GM12878 (cell line): ENCODE results near the gene TMEM150C. TPM values are rescaled to one million over a fixed set of nuclear protein-coding genes. Genes with fewer than 3 reads are reported as not detected.

Experiments used
- ATAC-seq: fragments of 200-7000 bp; cut with Tn5 transposase; 3 replicates; pipeline ENCODE4 v1.9.1; 2020; ENCODE audit warnings: mild to moderate bottlenecking, moderate library complexity
- BruUV-seq: library from RNA; stranded (reverse); fragments of 400-500 nt; replicated peaks from 2 replicates; lab custom pipeline; 2021; lab: Mats Ljungman, UMichigan
- CTCF ChIA-PET: fragments of 300-600 bp; sonication (Branson Sonifier 250); formaldehyde crosslinking; extraction: SDS; loops from one replicate; lab custom pipeline; 2021; ENCODE audit warnings: inconsistent platforms; lab: Yijun Ruan, JAX
- POLR2A ChIA-PET: fragments of 350-600 bp; formaldehyde crosslinking; extraction: SDS; loops from one replicate; lab custom pipeline; 2021; ENCODE audit warnings: inconsistent platforms; lab: Charles Lee
- RAD21 ChIA-PET: fragments of 300-600 bp; sonication (Branson Sonifier 250); formaldehyde crosslinking; loops from one replicate; lab custom pipeline; 2023; ENCODE audit warnings: antibody characterized with exemption; ENCODE audit not compliant: unreplicated experiment; lab: Charles Lee
- SMC1A ChIA-PET: fragments of 300-600 bp; sonication (Branson Sonifier 250); formaldehyde crosslinking; loops from one replicate; lab custom pipeline; 2023; ENCODE audit not compliant: unreplicated experiment, uncharacterized antibody; lab: Charles Lee
- DNase-seq: peaks from one replicate; pipeline ENCODE4 v3.0.0-alpha.2; 2011; ENCODE audit warnings: low read depth, low spot score
- FAIRE-seq: peaks from 3 replicates; lab custom pipeline; 2011; peaks lifted over from hg19 to GRCh38; lab: Jason Lieb, UNC
- H2AFZ ChIP-seq: 2 replicates; pipeline ENCODE4 v1.6.0; 2011; ENCODE audit warnings: low read depth, low read length, control low read depth; ENCODE audit not compliant: control insufficient read depth
- H3K27ac ChIP-seq: 2 replicates; pipeline ENCODE4 v1.5.1; 2011; ENCODE audit warnings: control low read depth; ENCODE audit not compliant: control insufficient read depth, insufficient read depth
- H3K27me3 ChIP-seq, 2 experiments: replicated peaks in 1 of 2; 2 replicates each; pipeline versions ENCODE4 v1.6.0 to v1.6.1; 2011; ENCODE audit warnings: low read length in 1 of 2; ENCODE audit not compliant: control insufficient read depth in 2 of 2, insufficient read depth in 2 of 2
- H3K36me3 ChIP-seq, 2 experiments: 2 replicates each; pipeline ENCODE4 v1.5.1; 2011; ENCODE audit warnings: low read length in 1 of 2; ENCODE audit not compliant: control insufficient read depth in 2 of 2, insufficient read depth in 2 of 2
- H3K4me1 ChIP-seq: 2 replicates; pipeline ENCODE4 v1.6.1; 2011; ENCODE audit warnings: mild to moderate bottlenecking, low read length, moderate library complexity, mixed read lengths; ENCODE audit not compliant: control insufficient read depth, insufficient read depth
- H3K4me2 ChIP-seq: 2 replicates; pipeline ENCODE4 v1.6.0; 2011; ENCODE audit warnings: control low read depth; ENCODE audit not compliant: control insufficient read depth, insufficient read depth
- H3K4me3 ChIP-seq: fragments of 200-600 bp; sonication (generic); 2 replicates; pipeline ENCODE4 v1.5.1; 2016
- H3K79me2 ChIP-seq: 2 replicates; pipeline ENCODE4 v1.6.0; 2011; ENCODE audit warnings: low read length; ENCODE audit not compliant: control insufficient read depth, insufficient read depth
- H3K9ac ChIP-seq: 2 replicates; pipeline ENCODE4 v1.8.0; 2011; ENCODE audit warnings: low read length, control low read depth, mixed read lengths; ENCODE audit not compliant: control insufficient read depth, insufficient read depth
- H3K9me3 ChIP-seq: replicated peaks from 3 replicates; pipeline ENCODE4 v1.5.1; 2011; ENCODE audit warnings: mild to moderate bottlenecking, low read length; ENCODE audit not compliant: control insufficient read depth, insufficient read depth
- H4K20me1 ChIP-seq: 2 replicates; pipeline ENCODE4 v1.6.0; 2011; ENCODE audit not compliant: control insufficient read depth, insufficient read depth
- BCL3 ChIP-seq: IDR thresholded peaks from 2 replicates; pipeline ENCODE4 v1.6.1; 2011; ENCODE audit warnings: borderline replicate concordance, low read depth, mild to moderate bottlenecking, moderate library complexity, low read length; ENCODE audit not compliant: insufficient read depth, poor library complexity, severe bottlenecking
- BRCA1 ChIP-seq: IDR thresholded peaks from 2 replicates; pipeline ENCODE4 v1.6.1; 2011; ENCODE audit warnings: low read depth, low read length, improper control_type of control experiment
- HDAC2 ChIP-seq: fragments of 200-600 bp; sonication (generic); IDR thresholded peaks from 2 replicates; pipeline ENCODE4 v1.6.1; 2017
- HSF1 ChIP-seq: fragments of 150-350 bp; IDR thresholded peaks from 2 replicates; pipeline ENCODE4 v1.6.1; 2014; ENCODE audit warnings: mild to moderate bottlenecking, low read depth, low read length
- KAT2A ChIP-seq: conservative IDR thresholded peaks from 2 replicates; pipeline ENCODE4 v1.6.1; 2011; ENCODE audit warnings: low read depth, low read length; ENCODE audit not compliant: control insufficient read depth
- RUNX3 ChIP-seq: IDR thresholded peaks from 2 replicates; pipeline ENCODE4 v1.6.1; 2012; ENCODE audit warnings: low read length, inconsistent platforms
- SKIL ChIP-seq: fragments of 450-650 bp; IDR thresholded peaks from 2 replicates; pipeline ENCODE4 v1.6.1; 2017; ENCODE audit warnings: mild to moderate bottlenecking, low read depth, inconsistent platforms; ENCODE audit not compliant: poor library complexity, severe bottlenecking
- WGBS: methylation state at CpG from one replicate; pipeline ENCODE4 v1.1.6; 2016; ENCODE audit warnings: low lambda C conversion rate; ENCODE audit not compliant: insufficient replicate concordance, insufficient coverage; ENCODE audit errors: missing lambda C conversion rate; 5-methylcytosine and 5-hydroxymethylcytosine counted together
- in situ Hi-C: fragments of 300-500 bp; cut with MboI; formaldehyde crosslinking; loops from 9 replicates; pipeline ENCODE4 v1.14.3; 2018; ENCODE audit warnings: mixed read lengths
- intact Hi-C: fragments of 100-400 bp; cut with micrococcal nuclease; formaldehyde crosslinking; loops from one replicate; pipeline ENCODE4 v1.14.2; 2022; ENCODE audit not compliant: unreplicated experiment
- polyA plus RNA-seq, 11 experiments: library from polyadenylated mRNA; depleted of rRNA in 4 of 11; unstranded in 6 of 11; stranded (reverse) in 5 of 11; fragments of >200 nt; fragmentation: Nextera tagmentation in 4 of 11; fragmentation: Illumina TruSeq in 1 of 11; extraction: Ambion mirVana in 4 of 11; extraction: Trizol in 1 of 11; gene quantifications; 1 replicate in 1 of 11; 2 replicates in 10 of 11; pipeline versions ENCODE4 v1.2.1 to v1.2.3, GENCODE V29; 2011 to 2016; ENCODE audit warnings: inconsistent platforms in 2 of 11, missing spikeins in 2 of 11, low read depth in 1 of 11
- total RNA-seq, 4 experiments: library from RNA; depleted of rRNA in 3 of 4; stranded (reverse); fragments of >200 nt in 3 of 4; fragmentation: Illumina TruSeq in 1 of 4; extraction: Trizol in 1 of 4; gene quantifications; 2 replicates each; pipeline versions ENCODE4 v1.2.1 to v1.2.3, GENCODE V29; 2013 to 2021

The TMEM150C gene
- total and polyA plus RNA-seq, 10 of the 15 experiments (the other 5 are each of a cell fraction or from before 2014, with no cell fraction given), result 0.04 to 0.78 (median 0.13) TPM; not detected in 2

GRCh38 chr4:82515705-82516104 is 46.1 kb downstream of the TMEM150C start (continued):
- TF ChIP-seq BCL3 (no peak), BRCA1 (no peak), RUNX3 (no peak), HDAC2 (no peak), KAT2A (no peak)

- no peak overlapping the region for H3K27ac ChIP-seq
- ChIA-PET SMC1A (no interaction called here), POLR2A (no interaction called here), CTCF (no interaction called here), RAD21 (no interaction called here)
- peaks cover 0 to 2% of the 10 kb centered on the region in 2 experiments; a peak in 2 of 4 replicates for H3K27me3 ChIP-seq
- H3K4me3 ChIP-seq, result no peak overlapping the region
- H3K4me1 ChIP-seq, result no peaks in the 10 kb centered on the region
- no peaks in the 10 kb centered on the region for H3K9me3 ChIP-seq
- DNase-seq (no peak), ATAC-seq (no peak), FAIRE-seq (no peak)
- no peak overlapping the region for H2AFZ ChIP-seq
- intact Hi-C loops (no loop called here), in situ Hi-C loops (no loop called here)
- 21% methylated on average over 2 of the region's 2 CpGs for WGBS
- no peaks in the 10 kb centered on the region for H3K79me2 ChIP-seq
- TF ChIP-seq HSF1, result no peak
- TF ChIP-seq SKIL, result no peak
- no peaks in the 10 kb centered on the region for H4K20me1 ChIP-seq
- no peak overlapping the region for H3K9ac ChIP-seq
- BruUV-seq, result no TSS peak
- H3K36me3 ChIP-seq, result no peaks in the 10 kb centered on the region
- H3K4me2 ChIP-seq, result no peak overlapping the region
Measured at GRCh38 chr4:82513382-82513781, 48.4 kb downstream of the TMEM150C start.
